Measurements from ENCODE around the gene IDH3G.

Gene IDH3G

DNA sequence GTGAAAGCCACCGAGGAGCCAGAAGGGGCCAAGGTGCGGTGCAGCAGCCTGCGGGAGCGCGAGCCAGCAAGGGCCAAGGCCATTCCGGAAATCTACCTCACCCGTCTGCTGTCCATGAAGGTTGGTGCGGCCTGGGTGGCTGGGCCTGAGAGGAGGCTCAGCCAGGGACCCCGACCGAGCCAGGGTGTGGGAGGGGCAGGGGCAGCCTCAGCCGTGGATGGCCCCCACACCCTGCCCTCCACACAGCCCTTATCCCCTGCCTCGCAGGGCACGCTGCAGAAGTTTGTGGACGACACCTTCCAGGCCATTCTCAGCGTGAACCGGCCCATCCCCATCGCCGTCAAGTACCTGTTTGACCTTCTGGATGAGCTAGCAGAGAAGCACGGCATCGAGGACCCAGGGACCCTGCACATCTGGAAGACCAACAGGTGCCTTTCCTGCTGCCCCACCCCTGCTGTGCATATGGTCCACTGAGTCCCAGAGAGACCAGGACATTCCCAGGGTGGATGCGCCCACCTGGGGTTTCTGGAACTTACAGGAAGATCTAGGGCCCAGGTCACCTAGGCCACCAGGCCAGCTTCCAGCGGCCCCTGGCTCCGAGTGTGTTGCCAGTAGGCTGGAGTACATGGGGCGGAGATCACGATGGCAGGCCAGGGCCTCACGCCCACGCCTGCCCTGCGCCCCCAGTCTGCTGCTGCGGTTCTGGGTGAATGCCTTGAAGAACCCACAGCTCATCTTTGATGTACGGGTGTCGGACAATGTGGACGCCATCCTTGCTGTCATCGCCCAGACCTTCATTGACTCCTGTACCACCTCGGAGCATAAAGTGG, 16.7 kb downstream of the IDH3G start:
- no CpG with 5 or more reads among the region's 34 CpGs for WGBS (ENCODE audit: insufficient coverage, insufficient read length)
- H3K36me3 ChIP-seq (ENCODE audit: control insufficient read depth, insufficient read depth, low read length): no peaks in the 10 kb centered on the region
- no peaks in the 10 kb centered on the region for H3K9me3 ChIP-seq (ENCODE audit: control insufficient read depth, insufficient read depth, low read length)
- H3K27ac ChIP-seq (ENCODE audit: low read length): no peak overlapping the region
- H3K27me3 ChIP-seq (ENCODE audit: control insufficient read depth, insufficient read depth, low read length): no peaks in the 10 kb centered on the region
- DNase-seq (ENCODE audit: low read depth, low spot score): no peak
- no peak overlapping the region for H3K4me3 ChIP-seq (ENCODE audit: low read length)
- no peaks in the 10 kb centered on the region for H3K4me1 ChIP-seq (ENCODE audit: control insufficient read depth, insufficient read depth, low read length)

DNA sequence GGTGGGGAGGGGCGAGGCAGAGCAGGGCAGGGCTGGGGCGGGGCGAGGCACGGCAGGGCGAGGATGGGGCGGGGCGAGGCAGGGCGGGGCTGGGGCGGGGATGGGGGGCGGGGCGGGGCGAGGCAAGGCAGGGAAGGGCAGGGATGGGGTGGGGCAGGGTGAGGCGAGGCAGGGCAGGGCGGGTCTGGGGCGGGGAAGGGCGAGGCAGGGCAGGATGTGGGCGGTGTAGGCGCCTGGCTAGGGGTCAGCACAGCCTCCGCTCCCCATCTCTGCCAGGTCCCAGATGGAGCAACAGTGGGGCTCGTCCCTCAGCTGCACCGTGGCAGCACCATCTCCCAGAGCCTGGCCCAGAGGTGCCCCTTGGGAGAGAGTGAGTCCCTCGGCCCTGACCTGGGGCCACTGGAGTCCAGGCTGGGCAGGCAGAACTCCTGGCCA, 17.5 kb downstream of the IDH3G start:
- Histone ChIP-seq H3K4me1 (ENCODE audit: control insufficient read depth, insufficient read depth, low read length) (no peaks in the 10 kb centered on the region), H3K4me3 (ENCODE audit: low read length) (no peak overlapping the region), H3K9me3 (ENCODE audit: control insufficient read depth, insufficient read depth, low read length) (no peaks in the 10 kb centered on the region), H3K27me3 (ENCODE audit: control insufficient read depth, insufficient read depth, low read length) (no peaks in the 10 kb centered on the region), H3K36me3 (ENCODE audit: control insufficient read depth, insufficient read depth, low read length) (no peaks in the 10 kb centered on the region), H3K27ac (ENCODE audit: low read length) (no peak overlapping the region)
- WGBS (ENCODE audit: insufficient coverage, insufficient read length): no CpG with 5 or more reads among the region's 22 CpGs
- DNase-seq (ENCODE audit: low read depth, low spot score): no peak

DNA sequence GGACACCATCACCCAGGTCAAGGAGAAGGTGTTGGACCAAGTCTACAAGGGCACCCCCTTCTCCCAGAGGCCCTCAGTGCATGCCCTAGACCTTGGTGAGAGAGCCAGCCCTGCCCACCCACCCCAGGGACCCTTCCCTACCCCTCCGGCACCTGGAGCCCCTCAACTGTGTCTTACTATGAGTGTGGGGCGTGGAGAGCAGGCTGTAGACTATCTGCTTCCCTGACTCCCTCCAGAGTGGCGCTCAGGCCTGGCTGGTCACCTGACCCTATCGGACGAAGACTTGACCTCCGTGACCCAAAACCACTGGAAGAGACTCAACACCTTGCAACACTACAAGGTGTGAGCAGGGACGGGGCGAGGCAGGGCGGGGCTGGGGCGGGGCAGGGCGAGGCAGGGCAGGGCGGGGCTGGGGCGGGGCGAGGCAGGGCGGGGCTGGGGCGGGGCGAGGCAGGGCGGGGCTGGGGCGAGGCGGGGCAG, 18.0 kb downstream of the IDH3G start:
- H3K9me3 ChIP-seq (ENCODE audit: control insufficient read depth, insufficient read depth, low read length): no peaks in the 10 kb centered on the region
- no peak for DNase-seq (ENCODE audit: low read depth, low spot score)
- no CpG with 5 or more reads among the region's 20 CpGs for WGBS (ENCODE audit: insufficient coverage, insufficient read length)
- no peak overlapping the region for H3K27ac ChIP-seq (ENCODE audit: low read length)
- no peak overlapping the region for H3K4me3 ChIP-seq (ENCODE audit: low read length)
- H3K4me1 ChIP-seq (ENCODE audit: control insufficient read depth, insufficient read depth, low read length): no peaks in the 10 kb centered on the region
- no peaks in the 10 kb centered on the region for H3K27me3 ChIP-seq (ENCODE audit: control insufficient read depth, insufficient read depth, low read length)
- no peaks in the 10 kb centered on the region for H3K36me3 ChIP-seq (ENCODE audit: control insufficient read depth, insufficient read depth, low read length)

DNA sequence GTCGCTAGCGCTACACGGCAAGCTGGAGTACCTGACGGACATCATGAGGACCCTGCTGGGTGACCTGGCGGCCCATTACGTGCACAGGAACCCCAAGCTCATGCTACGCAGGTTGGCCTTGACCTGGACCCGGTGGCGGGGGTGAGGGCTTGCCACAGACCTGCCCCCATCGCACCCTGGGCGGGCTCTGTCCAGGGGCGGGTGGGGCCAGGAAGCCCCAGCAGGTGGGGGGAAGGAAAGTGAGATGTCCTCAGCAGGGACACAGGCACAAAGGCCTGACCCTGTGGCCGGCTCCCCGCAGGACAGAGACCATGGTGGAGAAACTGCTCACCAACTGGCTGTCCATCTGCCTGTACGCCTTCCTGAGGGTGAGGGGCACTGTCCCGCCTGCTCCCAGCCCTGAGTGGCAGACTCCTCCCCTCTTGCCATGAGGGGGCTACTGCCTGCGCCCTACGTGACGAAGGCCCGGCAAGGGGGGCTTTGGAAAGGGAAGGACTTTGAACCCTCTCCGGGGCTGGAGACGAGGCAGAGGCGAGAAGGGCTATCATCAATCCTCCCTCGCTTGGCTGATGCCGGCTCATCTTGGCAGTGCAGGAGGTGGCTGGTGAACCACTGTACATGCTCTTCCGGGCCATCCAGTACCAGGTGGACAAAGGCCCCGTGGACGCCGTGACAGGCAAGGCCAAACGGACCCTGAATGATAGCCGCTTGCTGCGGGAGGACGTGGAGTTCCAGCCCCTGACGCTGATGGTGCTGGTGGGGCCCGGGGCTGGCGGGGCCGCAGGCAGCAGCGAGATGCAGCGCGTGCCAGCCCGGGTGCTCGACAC, 18.7 kb downstream of the IDH3G start:
- Histone ChIP-seq H3K36me3 (ENCODE audit: control insufficient read depth, insufficient read depth, low read length) (no peaks in the 10 kb centered on the region), H3K4me1 (ENCODE audit: control insufficient read depth, insufficient read depth, low read length) (no peaks in the 10 kb centered on the region), H3K9me3 (ENCODE audit: control insufficient read depth, insufficient read depth, low read length) (no peaks in the 10 kb centered on the region), H3K27ac (ENCODE audit: low read length) (no peak overlapping the region), H3K27me3 (ENCODE audit: control insufficient read depth, insufficient read depth, low read length) (no peaks in the 10 kb centered on the region), H3K4me3 (ENCODE audit: low read length) (no peak overlapping the region)
- WGBS (ENCODE audit: insufficient coverage, insufficient read length): no CpG with 5 or more reads among the region's 42 CpGs
- no peak for DNase-seq (ENCODE audit: low read depth, low spot score)

DNA sequence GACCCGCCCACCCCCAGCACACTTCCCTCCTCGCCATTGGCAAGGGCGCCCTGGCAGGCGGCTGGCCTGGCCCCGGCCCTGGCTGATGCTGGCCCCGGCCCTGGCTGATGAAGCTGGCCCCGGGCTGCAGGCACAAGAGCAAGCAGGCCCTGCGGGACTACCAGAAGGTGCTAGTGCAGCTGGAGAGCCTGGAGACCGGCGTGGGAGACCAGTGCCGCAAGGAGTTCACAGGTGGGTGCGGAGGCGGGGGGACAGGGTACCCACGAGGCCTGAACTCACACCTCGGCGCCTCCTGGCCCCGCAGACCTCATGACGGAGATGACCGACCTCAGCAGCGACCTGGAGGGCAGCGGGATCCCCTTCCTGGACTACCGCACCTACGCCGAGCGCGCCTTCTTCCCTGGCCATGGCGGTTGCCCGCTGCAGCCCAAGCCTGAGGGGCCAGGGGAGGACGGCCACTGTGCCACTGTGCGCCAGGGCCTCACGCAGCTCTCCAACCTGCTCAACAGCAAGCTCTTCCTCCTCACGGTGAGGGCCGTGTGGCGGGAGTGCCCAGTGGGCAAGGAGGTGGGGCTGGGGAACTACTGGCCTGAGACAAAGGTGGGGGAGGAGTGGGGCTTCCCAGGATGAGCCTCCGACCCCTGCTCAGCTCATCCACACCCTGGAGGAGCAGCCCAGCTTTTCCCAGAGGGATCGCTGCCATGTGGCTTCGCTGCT, 19.4 kb downstream of the IDH3G start:
- no peaks in the 10 kb centered on the region for H3K36me3 ChIP-seq (ENCODE audit: control insufficient read depth, insufficient read depth, low read length)
- H3K4me3 ChIP-seq (ENCODE audit: low read length): no peak overlapping the region
- no peaks in the 10 kb centered on the region for H3K27me3 ChIP-seq (ENCODE audit: control insufficient read depth, insufficient read depth, low read length)
- no peak overlapping the region for H3K27ac ChIP-seq (ENCODE audit: low read length)
- DNase-seq (ENCODE audit: low read depth, low spot score): no peak
- no peaks in the 10 kb centered on the region for H3K4me1 ChIP-seq (ENCODE audit: control insufficient read depth, insufficient read depth, low read length)
- WGBS (ENCODE audit: insufficient coverage, insufficient read length): no CpG with 5 or more reads among the region's 37 CpGs
- no peaks in the 10 kb centered on the region for H3K9me3 ChIP-seq (ENCODE audit: control insufficient read depth, insufficient read depth, low read length)

DNA sequence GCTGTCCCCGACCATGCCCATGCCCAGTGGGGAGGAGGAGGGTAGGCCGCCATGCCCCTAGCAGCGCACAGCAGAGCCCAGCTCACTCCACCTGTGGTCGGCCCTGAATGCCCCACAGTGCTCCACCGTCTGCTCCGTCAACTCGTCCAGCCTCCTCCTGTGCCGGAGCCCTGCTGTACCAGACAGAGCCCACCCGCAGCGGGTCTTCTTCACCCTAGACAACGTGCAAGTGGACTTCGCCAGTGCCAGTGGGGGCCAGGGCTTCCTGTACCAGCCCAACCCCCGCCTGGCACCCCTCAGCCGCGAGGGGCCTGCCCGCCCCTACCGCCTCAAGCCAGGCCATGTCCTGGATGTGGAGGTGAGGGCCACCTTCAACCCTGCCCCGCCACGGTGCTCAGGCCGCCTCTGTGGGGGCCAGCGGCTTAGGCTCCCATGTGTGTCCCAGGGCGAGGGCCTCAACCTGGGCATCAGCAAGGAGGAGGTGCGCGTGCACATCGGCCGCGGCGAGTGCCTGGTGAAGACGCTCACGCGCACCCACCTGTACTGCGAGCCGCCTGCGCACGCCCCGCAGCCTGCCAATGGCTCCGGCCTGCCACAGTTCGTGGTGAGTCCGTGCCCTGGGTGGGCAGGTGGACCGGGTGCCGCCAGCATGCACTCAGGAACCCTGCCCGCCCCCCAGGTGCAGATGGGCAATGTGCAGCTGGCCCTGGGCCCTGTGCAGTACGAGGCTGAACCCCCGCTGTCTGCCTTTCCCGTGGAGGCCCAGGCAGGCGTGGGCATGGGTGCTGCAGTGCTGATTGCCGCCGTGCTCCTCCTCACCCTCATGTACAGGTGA, 20.2 kb downstream of the IDH3G start:
- no peak for DNase-seq (ENCODE audit: low read depth, low spot score)
- Histone ChIP-seq H3K9me3 (ENCODE audit: control insufficient read depth, insufficient read depth, low read length) (no peaks in the 10 kb centered on the region), H3K4me3 (ENCODE audit: low read length) (no peak overlapping the region), H3K27me3 (ENCODE audit: control insufficient read depth, insufficient read depth, low read length) (no peaks in the 10 kb centered on the region), H3K4me1 (ENCODE audit: control insufficient read depth, insufficient read depth, low read length) (no peaks in the 10 kb centered on the region), H3K36me3 (ENCODE audit: control insufficient read depth, insufficient read depth, low read length) (no peaks in the 10 kb centered on the region), H3K27ac (ENCODE audit: low read length) (no peak overlapping the region)
- WGBS (ENCODE audit: insufficient coverage, insufficient read length): no CpG with 5 or more reads among the region's 48 CpGs

DNA sequence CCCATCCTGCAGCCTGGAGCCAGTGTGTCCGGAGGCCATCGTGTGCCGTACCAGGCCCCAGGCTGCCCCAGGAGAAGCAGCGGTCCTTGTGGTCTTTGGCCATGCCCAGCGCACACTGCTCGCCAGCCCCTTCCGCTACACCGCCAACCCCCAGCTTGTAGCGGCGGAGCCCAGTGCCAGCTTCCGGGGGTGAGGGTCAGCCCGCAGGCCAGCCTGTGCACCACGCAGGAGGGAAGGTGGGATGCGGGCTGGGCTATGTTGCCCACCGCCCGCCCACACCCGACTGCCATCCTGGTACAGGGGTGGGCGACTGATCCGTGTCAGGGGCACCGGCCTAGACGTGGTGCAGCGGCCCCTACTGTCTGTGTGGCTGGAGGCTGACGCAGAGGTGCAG, 21.0 kb downstream of the IDH3G start:
- no peak overlapping the region for H3K4me3 ChIP-seq (ENCODE audit: low read length)
- H3K4me1 ChIP-seq (ENCODE audit: control insufficient read depth, insufficient read depth, low read length): no peaks in the 10 kb centered on the region
- no peaks in the 10 kb centered on the region for H3K36me3 ChIP-seq (ENCODE audit: control insufficient read depth, insufficient read depth, low read length)
- no CpG with 5 or more reads among the region's 23 CpGs for WGBS (ENCODE audit: insufficient coverage, insufficient read length)
- H3K9me3 ChIP-seq (ENCODE audit: control insufficient read depth, insufficient read depth, low read length): no peaks in the 10 kb centered on the region
- no peak overlapping the region for H3K27ac ChIP-seq (ENCODE audit: low read length)
- DNase-seq (ENCODE audit: low read depth, low spot score): no peak
- no peaks in the 10 kb centered on the region for H3K27me3 ChIP-seq (ENCODE audit: control insufficient read depth, insufficient read depth, low read length)

DNA sequence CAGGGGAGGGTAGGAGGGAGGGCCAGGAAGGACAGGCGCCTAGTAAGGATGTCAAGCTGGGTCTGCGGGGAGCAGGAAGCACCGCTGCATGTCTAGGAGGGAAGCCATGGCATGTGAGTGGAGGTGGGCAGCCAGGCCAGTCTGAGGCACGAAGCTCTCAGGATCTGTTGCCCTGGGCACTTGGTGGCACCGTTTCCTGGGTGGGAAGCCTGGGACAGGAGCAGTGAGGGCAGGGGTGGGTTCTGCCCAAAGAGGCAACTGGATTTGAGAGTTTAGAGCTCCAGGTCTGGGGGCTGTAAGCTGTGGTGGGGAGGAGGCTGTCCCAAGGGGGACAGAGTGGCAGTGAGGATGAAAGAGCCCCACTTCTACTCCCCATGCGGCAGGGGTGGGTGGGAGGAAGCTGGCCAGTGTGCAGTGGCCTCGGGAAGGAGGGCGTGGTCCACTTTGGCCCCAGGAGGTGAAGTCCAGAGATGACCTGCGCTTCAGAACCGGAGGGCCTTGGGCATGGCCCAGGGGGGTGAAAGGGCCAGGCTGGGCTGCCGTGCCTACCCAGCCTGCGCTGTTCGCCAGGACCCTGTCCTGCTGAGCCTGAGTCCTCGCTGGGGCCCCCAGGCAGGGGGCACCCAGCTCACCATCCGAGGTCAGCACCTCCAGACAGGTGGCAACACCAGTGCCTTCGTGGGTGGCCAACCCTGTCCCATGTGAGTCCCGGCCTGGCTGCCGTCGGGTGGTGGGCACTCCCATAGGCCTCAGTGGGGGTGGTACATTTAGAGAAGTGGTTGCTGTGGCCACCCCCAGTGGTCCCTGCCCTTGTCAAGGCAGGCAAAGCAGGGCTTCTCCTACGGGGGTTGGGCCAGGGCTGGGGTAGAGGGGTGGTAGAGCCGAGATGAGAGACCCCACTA, 21.6 kb downstream of the IDH3G start:
- no peaks in the 10 kb centered on the region for H3K4me1 ChIP-seq (ENCODE audit: control insufficient read depth, insufficient read depth, low read length)
- no peak for DNase-seq (ENCODE audit: low read depth, low spot score)
- H3K27ac ChIP-seq (ENCODE audit: low read length): no peak overlapping the region
- H3K27me3 ChIP-seq (ENCODE audit: control insufficient read depth, insufficient read depth, low read length): no peaks in the 10 kb centered on the region
- H3K4me3 ChIP-seq (ENCODE audit: low read length): no peak overlapping the region
- no CpG with 5 or more reads among the region's 21 CpGs for WGBS (ENCODE audit: insufficient coverage, insufficient read length)
- H3K9me3 ChIP-seq (ENCODE audit: control insufficient read depth, insufficient read depth, low read length): no peaks in the 10 kb centered on the region
- no peaks in the 10 kb centered on the region for H3K36me3 ChIP-seq (ENCODE audit: control insufficient read depth, insufficient read depth, low read length)

Measured in iPS DF 6.9 (cell line).